Osteoblast (primary cell): Measurements from ENCODE around the gene C4orf50. TPM values are rescaled to one million over a fixed set of nuclear protein-coding genes. Genes with fewer than 3 reads are reported as not detected.

Experiments used
- DNase-seq: peaks from one replicate; pipeline ENCODE4 v3.0.0; 2011; ENCODE audit warnings: low spot score, mixed read lengths; ENCODE audit not compliant: insufficient read length; ENCODE audit errors: missing footprints
- H2AFZ ChIP-seq: 2 replicates; pipeline ENCODE4 v1.6.0; 2011; ENCODE audit warnings: mild to moderate bottlenecking, low read length
- H3K27ac ChIP-seq: 2 replicates; pipeline ENCODE4 v1.5.1; 2011; ENCODE audit warnings: mild to moderate bottlenecking, low read depth, low read length, moderate library complexity
- H3K27me3 ChIP-seq: 2 replicates; pipeline ENCODE4 v1.6.0; 2012; ENCODE audit warnings: mild to moderate bottlenecking, control low read depth, inconsistent platforms, low read length, moderate library complexity; ENCODE audit not compliant: insufficient read depth
- H3K36me3 ChIP-seq: 2 replicates; pipeline ENCODE4 v1.5.1; 2011; ENCODE audit warnings: mild to moderate bottlenecking, low read length, control low read depth, moderate library complexity; ENCODE audit not compliant: insufficient read depth
- H3K4me1 ChIP-seq: 2 replicates; pipeline ENCODE4 v1.5.1; 2011; ENCODE audit warnings: mild to moderate bottlenecking, low read length, control low read depth, moderate library complexity; ENCODE audit not compliant: insufficient read depth
- H3K4me2 ChIP-seq: 2 replicates; pipeline ENCODE4 v1.6.0; 2011; ENCODE audit warnings: mild to moderate bottlenecking, low read length; ENCODE audit not compliant: insufficient read depth
- H3K4me3 ChIP-seq: fragments of 200-600 bp; sonication (generic); 3 replicates; pipeline ENCODE4 v1.5.1; 2012; ENCODE audit warnings: mild to moderate bottlenecking, low read length, inconsistent platforms; ENCODE audit not compliant: insufficient read depth
- H3K79me2 ChIP-seq: 2 replicates; pipeline ENCODE4 v1.6.0; 2012; ENCODE audit warnings: mild to moderate bottlenecking, low read length, control low read depth, inconsistent platforms; ENCODE audit not compliant: insufficient read depth
- H3K9me3 ChIP-seq: 2 replicates; pipeline ENCODE4 v1.5.1; 2011; ENCODE audit warnings: low read depth, low read length, control low read depth
- H4K20me1 ChIP-seq: 2 replicates; pipeline ENCODE4 v1.6.0; 2012; ENCODE audit warnings: mild to moderate bottlenecking, low read length, control low read depth; ENCODE audit not compliant: insufficient read depth
- CTCF ChIP-seq: IDR thresholded peaks from 2 replicates; pipeline ENCODE4 v1.5.1; 2011; ENCODE audit warnings: mild to moderate bottlenecking, low read depth, low read length, moderate library complexity; ENCODE audit errors: extremely low read depth
- total RNA-seq: library from RNA; depleted of rRNA; stranded (reverse); fragments of >200 nt; gene quantifications from 2 replicates; pipeline ENCODE4 v1.2.3, GENCODE V29; 2012

Gene C4orf50
- total RNA-seq, 1 donor: not detected

- TF ChIP-seq CTCF: no peak
- H3K79me2 ChIP-seq: no peaks in the 10 kb centered on the region
- peak; percentile 32 for DNase-seq
- no peaks in the 10 kb centered on the region for H3K9me3 ChIP-seq
- H3K27ac ChIP-seq: no peak overlapping the region
- H2AFZ ChIP-seq: no peak overlapping the region
- no peaks in the 10 kb centered on the region for H3K4me1 ChIP-seq
- H3K4me2 ChIP-seq: no peak overlapping the region
- H3K4me3 ChIP-seq: no peak overlapping the region
- no peaks in the 10 kb centered on the region for H3K36me3 ChIP-seq
- H3K27me3 ChIP-seq: no peaks in the 10 kb centered on the region
- no peaks in the 10 kb centered on the region for H4K20me1 ChIP-seq
Observed at GRCh38 chr4:5945936-5946335, 72.3 kb downstream of the C4orf50 start.

- no peaks in the 10 kb centered on the region for H3K79me2 ChIP-seq
- no peak for DNase-seq
- H3K4me1 ChIP-seq: no peaks in the 10 kb centered on the region
- H3K36me3 ChIP-seq: no peaks in the 10 kb centered on the region
- no peak overlapping the region for H2AFZ ChIP-seq
- H3K27ac ChIP-seq: no peak overlapping the region
- TF ChIP-seq CTCF: no peak
- no peaks in the 10 kb centered on the region for H3K9me3 ChIP-seq
- H4K20me1 ChIP-seq: no peaks in the 10 kb centered on the region
- no peaks in the 10 kb centered on the region for H3K27me3 ChIP-seq
- H3K4me2 ChIP-seq: no peak overlapping the region
- H3K4me3 ChIP-seq: no peak overlapping the region
Observed at GRCh38 chr4:5945171-5945570, 73.1 kb downstream of the C4orf50 start.

- Histone ChIP-seq H4K20me1 (no peaks in the 10 kb centered on the region), H3K4me3 (no peak overlapping the region), H3K9me3 (no peaks in the 10 kb centered on the region), H3K27ac (no peak overlapping the region), H3K4me1 (no peaks in the 10 kb centered on the region), H3K79me2 (no peaks in the 10 kb centered on the region), H3K27me3 (no peaks in the 10 kb centered on the region), H2AFZ (no peak overlapping the region), H3K4me2 (no peak overlapping the region), H3K36me3 (no peaks in the 10 kb centered on the region)
- no peak for TF ChIP-seq CTCF
- DNase-seq: no peak
Observed at GRCh38 chr4:5943561-5943960, 74.7 kb downstream of the C4orf50 start.

- Histone ChIP-seq H4K20me1 (no peaks in the 10 kb centered on the region), H3K36me3 (no peaks in the 10 kb centered on the region)
- DNase-seq: no peak
Observed at GRCh38 chr4:5942947-5943346, 75.3 kb downstream of the C4orf50 start.

More at GRCh38 chr4:5942947-5943346, 75.3 kb downstream of the C4orf50 start:
- Histone ChIP-seq H3K4me2 (no peak overlapping the region), H3K27ac (no peak overlapping the region), H3K4me3 (no peak overlapping the region), H3K79me2 (no peaks in the 10 kb centered on the region), H3K9me3 (no peaks in the 10 kb centered on the region), H3K27me3 (no peaks in the 10 kb centered on the region), H2AFZ (no peak overlapping the region), H3K4me1 (no peaks in the 10 kb centered on the region)
- no peak for TF ChIP-seq CTCF
